Erythroblast (primary cell): ENCODE measurements around the gene ZC3H7B.

Experiments used
- GATA1 ChIP-seq: IDR thresholded peaks from 2 replicates; pipeline ENCODE4 v1.6.1; 2011; ENCODE audit warnings: low read depth, mild to moderate bottlenecking, control low read depth, low read length, moderate library complexity
- POLR2A ChIP-seq: IDR thresholded peaks from 2 replicates; pipeline ENCODE4 v1.6.1; 2011; ENCODE audit warnings: mild to moderate bottlenecking, low read length

DNA sequence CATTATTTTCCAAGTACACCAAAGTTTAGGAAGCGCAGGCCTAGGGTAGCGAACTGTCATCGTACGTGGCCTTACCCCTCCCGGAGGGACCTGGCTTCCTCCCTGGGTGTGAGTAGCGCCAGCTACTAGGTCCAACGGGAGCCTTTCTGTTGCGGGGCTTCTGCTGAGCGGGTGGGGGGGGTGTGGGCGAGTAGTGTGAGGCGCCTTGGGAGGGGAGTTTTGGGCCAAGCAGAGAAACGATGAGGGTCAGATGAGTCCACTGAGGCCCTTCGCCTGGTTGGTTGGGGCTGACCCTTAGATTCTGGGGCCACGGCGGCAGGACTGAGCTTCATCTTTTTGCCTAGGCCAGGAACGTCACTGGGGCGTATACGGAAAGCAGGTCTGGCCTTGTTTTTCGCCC lies 81.3 kb downstream of the ZC3H7B start:
- TF ChIP-seq POLR2A (no peak), GATA1 (no peak)
